Measurements from ENCODE around the gene SIK3.

SIK3 gene

GRCh38 chr11:116890607-116891006 lies 207.6 kb downstream of the SIK3 start:
- no peak overlapping the region for H3K4me3 Mint-ChIP-seq
- H3K27me3 Mint-ChIP-seq, result no peaks in the 10 kb centered on the region
- H3K27ac Mint-ChIP-seq, result peak overlapping the region in 1 of 2 donors; percentile 22
- no peak for ATAC-seq
- H3K9me3 Mint-ChIP-seq, result no peaks in the 10 kb centered on the region
- DNase-seq, result no peak
- peaks cover 27% of the 10 kb centered on the region for H3K4me1 Mint-ChIP-seq

- Mint-ChIP-seq H3K27ac (peak overlapping the region; percentile 22 to 43), H3K27me3 (no peaks in the 10 kb centered on the region), H3K4me1 (peaks cover 26% of the 10 kb centered on the region), H3K9me3 (no peaks in the 10 kb centered on the region), H3K4me3 (no peak overlapping the region)
- DNase-seq (no peak), ATAC-seq (peak; percentile 78)
Measured at GRCh38 chr11:116890193-116890592, 208.0 kb downstream of the SIK3 start.

- Mint-ChIP-seq H3K27ac (peak overlapping the region in 1 of 2 donors; percentile 42), H3K9me3 (no peaks in the 10 kb centered on the region), H3K4me1 (peaks cover 22% of the 10 kb centered on the region), H3K4me3 (no peak overlapping the region), H3K27me3 (no peaks in the 10 kb centered on the region)
- DNase-seq, result no peak
- ATAC-seq, result no peak
Measured at GRCh38 chr11:116888884-116889549, 209.2 kb downstream of the SIK3 start.

GRCh38 chr11:116888024-116888423 lies 210.2 kb downstream of the SIK3 start:
- DNase-seq, result no peak
- Mint-ChIP-seq H3K27ac (no peak overlapping the region), H3K27me3 (no peaks in the 10 kb centered on the region), H3K4me1 (peaks cover 22% of the 10 kb centered on the region), H3K4me3 (no peak overlapping the region), H3K9me3 (no peaks in the 10 kb centered on the region)
- ATAC-seq, result no peak

- ATAC-seq (no peak), DNase-seq (no peak)
- peak overlapping the region in 1 of 2 donors; percentile 12 for H3K27ac Mint-ChIP-seq
- H3K9me3 Mint-ChIP-seq, result no peaks in the 10 kb centered on the region
- no peaks in the 10 kb centered on the region for H3K27me3 Mint-ChIP-seq
- H3K4me3 Mint-ChIP-seq, result no peak overlapping the region
- H3K4me1 Mint-ChIP-seq, result peaks cover 21% of the 10 kb centered on the region
Measured at GRCh38 chr11:116885951-116886655, 212.1 kb downstream of the SIK3 start.

GRCh38 chr11:116882386-116882785 lies 215.8 kb downstream of the SIK3 start:
- Mint-ChIP-seq H3K9me3 (no peaks in the 10 kb centered on the region), H3K4me3 (no peak overlapping the region), H3K27me3 (no peaks in the 10 kb centered on the region), H3K4me1 (peaks cover 21% of the 10 kb centered on the region), H3K27ac (no peak overlapping the region)
- ATAC-seq (peak; percentile 78), DNase-seq (peak in 1 of 2 donors; percentile 14)

GRCh38 chr11:116881143-116881542 lies 217.1 kb downstream of the SIK3 start:
- Mint-ChIP-seq H3K27me3 (no peaks in the 10 kb centered on the region), H3K4me1 (peaks cover 21% of the 10 kb centered on the region), H3K9me3 (no peaks in the 10 kb centered on the region), H3K4me3 (no peak overlapping the region), H3K27ac (no peak overlapping the region)
- DNase-seq, result no peak
- no peak for ATAC-seq

GRCh38 chr11:116879800-116880625 lies 218.2 kb downstream of the SIK3 start:
- ATAC-seq (peak; percentile 80), DNase-seq (no peak)
- Mint-ChIP-seq H3K9me3 (no peaks in the 10 kb centered on the region), H3K4me1 (peaks cover 21% of the 10 kb centered on the region), H3K4me3 (no peak overlapping the region), H3K27ac (no peak overlapping the region), H3K27me3 (no peaks in the 10 kb centered on the region)

GRCh38 chr11:116876656-116877055 lies 221.6 kb downstream of the SIK3 start:
- peaks cover 12% of the 10 kb centered on the region for H3K4me1 Mint-ChIP-seq

GRCh38 chr11:116875194-116875593 lies 223.0 kb downstream of the SIK3 start:
- Mint-ChIP-seq H3K27ac (no peak overlapping the region), H3K27me3 (no peaks in the 10 kb centered on the region), H3K9me3 (no peaks in the 10 kb centered on the region), H3K4me1 (peaks cover 8% of the 10 kb centered on the region), H3K4me3 (no peak overlapping the region)
- ATAC-seq (no peak), DNase-seq (no peak)

More at GRCh38 chr11:116876656-116877055, 221.6 kb downstream of the SIK3 start:
- Mint-ChIP-seq H3K27me3 (no peaks in the 10 kb centered on the region), H3K4me3 (no peak overlapping the region), H3K9me3 (no peaks in the 10 kb centered on the region), H3K27ac (no peak overlapping the region)
- DNase-seq (no peak), ATAC-seq (no peak)

GRCh38 chr11:116874251-116874650 lies 224.0 kb downstream of the SIK3 start:
- Mint-ChIP-seq H3K9me3 (no peaks in the 10 kb centered on the region), H3K4me3 (no peak overlapping the region), H3K4me1 (peaks cover 9% of the 10 kb centered on the region), H3K27me3 (no peaks in the 10 kb centered on the region), H3K27ac (no peak overlapping the region)
- DNase-seq, result no peak
- no peak for ATAC-seq

- DNase-seq (no peak), ATAC-seq (no peak)
- Mint-ChIP-seq H3K4me3 (no peak overlapping the region), H3K27ac (no peak overlapping the region), H3K9me3 (no peaks in the 10 kb centered on the region), H3K4me1 (peaks cover 9% of the 10 kb centered on the region), H3K27me3 (no peaks in the 10 kb centered on the region)
Measured at GRCh38 chr11:116873381-116873780, 224.8 kb downstream of the SIK3 start.

GRCh38 chr11:116871248-116871647 lies 227.0 kb downstream of the SIK3 start:
- no peak for ATAC-seq
- Mint-ChIP-seq H3K4me3 (no peak overlapping the region), H3K27ac (no peak overlapping the region), H3K9me3 (no peaks in the 10 kb centered on the region), H3K27me3 (no peaks in the 10 kb centered on the region), H3K4me1 (peaks cover 9% of the 10 kb centered on the region)
- no peak for DNase-seq

GRCh38 chr11:116870054-116870453 lies 228.2 kb downstream of the SIK3 start:
- no peaks in the 10 kb centered on the region for H3K9me3 Mint-ChIP-seq
- peaks cover 9% of the 10 kb centered on the region for H3K4me1 Mint-ChIP-seq

GRCh38 chr11:116869610-116870009 lies 228.6 kb downstream of the SIK3 start:
- Mint-ChIP-seq H3K4me1 (peaks cover 9% of the 10 kb centered on the region), H3K27ac (peak overlapping the region in 1 of 2 donors; percentile 34), H3K27me3 (no peaks in the 10 kb centered on the region), H3K9me3 (no peaks in the 10 kb centered on the region), H3K4me3 (no peak overlapping the region)
- no peak for DNase-seq
- no peak for ATAC-seq

More at GRCh38 chr11:116870054-116870453, 228.2 kb downstream of the SIK3 start:
- DNase-seq, result no peak
- Mint-ChIP-seq H3K27ac (peak overlapping the region; percentile 34 to 66), H3K4me3 (no peak overlapping the region), H3K27me3 (no peaks in the 10 kb centered on the region)
- no peak for ATAC-seq

- Mint-ChIP-seq H3K27ac (no peak overlapping the region), H3K27me3 (no peaks in the 10 kb centered on the region), H3K4me3 (no peak overlapping the region), H3K4me1 (peaks cover 9% of the 10 kb centered on the region), H3K9me3 (no peaks in the 10 kb centered on the region)
- DNase-seq (no peak), ATAC-seq (no peak)
Measured at GRCh38 chr11:116868066-116868465, 230.2 kb downstream of the SIK3 start.

All from stimulated activated naive CD8-positive, alpha-beta T cell treated with anti-CD3 and anti-CD28 coated beads, Interleukin-15, amount 100 ng/mL, for 72 hours (primary cell).